Large intestine (tissue), 3 donors: Measurements from ENCODE around the gene VPS51. TPM values are rescaled to one million over a fixed set of nuclear protein-coding genes. Genes with fewer than 3 reads are reported as not detected.

Source experiments
- DNase-seq, 2 donors: peaks; one replicate each; pipeline versions ENCODE4 v3.0.0 to v3.0.0-alpha.2; 2013
- H3K27ac ChIP-seq: one replicate; pipeline ENCODE4 v1.5.1; 2013; ENCODE audit warnings: low read length
- H3K27me3 ChIP-seq: 2 replicates; pipeline ENCODE4 v1.6.1; 2013; ENCODE audit warnings: low read length; ENCODE audit not compliant: control insufficient read depth, insufficient read depth
- H3K36me3 ChIP-seq: 2 replicates; pipeline ENCODE4 v1.6.1; 2013; ENCODE audit warnings: low read length; ENCODE audit not compliant: control insufficient read depth, insufficient read depth
- H3K4me1 ChIP-seq: one replicate; pipeline ENCODE4 v1.6.1; 2013; ENCODE audit warnings: low read length; ENCODE audit not compliant: control insufficient read depth, insufficient read depth
- H3K4me3 ChIP-seq: one replicate; pipeline ENCODE4 v1.5.1; 2013; ENCODE audit warnings: low read length
- H3K9me3 ChIP-seq: one replicate; pipeline ENCODE4 v1.6.1; 2013; ENCODE audit warnings: mild to moderate bottlenecking, low read depth, low read length, moderate library complexity; ENCODE audit not compliant: control insufficient read depth
- WGBS: methylation state at CpG from one replicate; pipeline ENCODE4 v1.1.5; 2013; ENCODE audit warnings: low lambda C conversion rate; ENCODE audit not compliant: insufficient coverage; 5-methylcytosine and 5-hydroxymethylcytosine counted together
- polyA plus RNA-seq: library from polyadenylated mRNA; unstranded; fragments of 120-200 nt; gene quantifications from one replicate; pipeline ENCODE4 v1.2.1, GENCODE V29; 2013

VPS51 gene
- polyA plus RNA-seq, 1 donor: 102 TPM

DNA sequence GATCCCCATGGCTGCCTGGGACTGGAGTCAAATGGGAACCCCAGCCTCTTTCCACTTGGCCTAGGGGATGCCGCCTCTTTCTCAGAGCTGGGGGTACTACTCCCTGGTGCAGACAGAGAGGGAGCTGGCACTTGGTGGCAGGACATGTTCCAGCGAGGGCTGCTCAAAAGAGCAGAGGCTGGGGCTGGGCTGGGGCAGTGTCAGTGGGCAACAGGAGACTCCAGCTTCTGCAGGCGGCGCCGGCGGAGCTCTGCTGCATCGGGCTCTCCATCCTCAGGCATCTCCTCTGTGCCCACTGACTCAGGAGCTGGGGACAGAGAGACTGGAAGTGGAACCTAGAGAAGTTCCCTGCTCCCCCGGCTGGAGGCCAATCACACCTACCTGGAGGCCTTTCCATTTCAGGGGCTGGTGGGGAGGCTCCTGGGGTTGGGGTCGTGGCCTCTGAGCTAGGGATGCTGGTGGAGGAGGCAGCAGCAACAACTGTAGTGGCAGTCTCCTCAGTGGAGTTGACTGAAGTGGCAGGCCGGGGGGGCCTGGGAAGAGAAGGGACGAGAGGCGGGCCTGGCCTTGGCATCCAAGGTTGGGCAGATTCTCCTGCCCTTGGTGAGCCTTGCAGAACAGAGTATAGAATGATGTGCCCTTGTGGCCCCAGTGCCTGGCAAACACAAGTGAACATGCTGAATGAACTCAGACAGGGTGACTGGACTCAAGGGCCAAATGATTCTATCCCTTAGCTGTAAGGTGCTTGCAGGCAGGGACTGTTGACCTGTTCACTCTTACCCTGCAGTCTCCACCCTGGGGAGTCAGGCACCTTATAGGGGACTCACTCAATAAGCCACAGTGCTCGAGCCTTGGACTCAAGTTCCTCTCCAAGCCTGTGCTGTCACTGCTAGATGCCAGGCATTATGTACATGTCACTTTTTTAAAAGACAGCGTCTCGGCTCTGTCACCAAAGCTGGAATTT is 32.5 kb downstream of the VPS51 start:
- Histone ChIP-seq H3K27ac (no peak overlapping the region), H3K4me1 (peaks cover 14% of the 10 kb centered on the region), H3K36me3 (peaks cover 88% of the 10 kb centered on the region), H3K9me3 (no peaks in the 10 kb centered on the region), H3K4me3 (no peak overlapping the region), H3K27me3 (no peaks in the 10 kb centered on the region)
- no peak for DNase-seq
- WGBS: no CpG with 5 or more reads among the region's 15 CpGs

DNA sequence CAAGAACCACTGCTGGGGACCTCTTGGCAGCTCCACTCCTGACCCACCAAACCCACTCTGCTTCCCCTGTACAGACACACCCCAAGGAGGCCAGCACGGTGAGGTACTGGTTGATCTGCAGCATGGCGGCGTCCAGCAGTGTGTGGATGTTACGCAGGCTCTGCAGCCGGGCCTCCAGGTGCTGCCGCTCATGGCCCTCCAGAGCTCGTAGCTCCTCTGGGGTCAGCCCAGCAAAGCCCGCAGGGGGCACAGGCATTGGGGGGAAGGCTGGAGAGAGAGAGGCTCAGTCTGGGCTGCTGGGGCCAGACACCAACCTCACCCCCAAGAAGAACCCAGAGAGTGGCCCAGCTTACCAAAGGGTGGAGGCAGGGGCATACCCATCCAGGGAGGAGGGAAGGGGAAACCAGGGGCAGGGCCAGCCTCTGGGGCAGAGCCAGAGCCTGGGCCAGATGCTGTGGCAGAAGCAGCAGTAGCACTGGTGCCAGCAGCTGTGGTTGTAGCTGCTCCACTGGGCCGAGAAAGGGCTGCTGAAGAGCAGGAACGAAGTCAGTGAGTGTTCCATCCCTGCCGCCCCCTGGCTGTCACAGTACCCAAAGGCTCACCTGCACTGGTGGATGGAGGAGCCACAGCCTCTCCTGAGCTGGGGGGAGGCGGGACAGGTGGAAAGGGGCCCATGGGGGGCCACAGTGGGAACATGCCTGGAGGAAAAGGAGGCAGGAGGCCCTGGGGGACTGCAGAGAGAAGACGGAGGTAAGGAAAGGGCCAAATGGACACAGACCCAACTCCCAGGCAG is 33.8 kb downstream of the VPS51 start:
- no peak overlapping the region for H3K27ac ChIP-seq
- H3K36me3 ChIP-seq: peaks cover 81% of the 10 kb centered on the region
- no CpG with 5 or more reads among the region's 13 CpGs for WGBS
- no peaks in the 10 kb centered on the region for H3K27me3 ChIP-seq
- H3K9me3 ChIP-seq: no peaks in the 10 kb centered on the region
- no peak overlapping the region for H3K4me3 ChIP-seq
- DNase-seq: no peak
- peaks cover 14% of the 10 kb centered on the region for H3K4me1 ChIP-seq

DNA sequence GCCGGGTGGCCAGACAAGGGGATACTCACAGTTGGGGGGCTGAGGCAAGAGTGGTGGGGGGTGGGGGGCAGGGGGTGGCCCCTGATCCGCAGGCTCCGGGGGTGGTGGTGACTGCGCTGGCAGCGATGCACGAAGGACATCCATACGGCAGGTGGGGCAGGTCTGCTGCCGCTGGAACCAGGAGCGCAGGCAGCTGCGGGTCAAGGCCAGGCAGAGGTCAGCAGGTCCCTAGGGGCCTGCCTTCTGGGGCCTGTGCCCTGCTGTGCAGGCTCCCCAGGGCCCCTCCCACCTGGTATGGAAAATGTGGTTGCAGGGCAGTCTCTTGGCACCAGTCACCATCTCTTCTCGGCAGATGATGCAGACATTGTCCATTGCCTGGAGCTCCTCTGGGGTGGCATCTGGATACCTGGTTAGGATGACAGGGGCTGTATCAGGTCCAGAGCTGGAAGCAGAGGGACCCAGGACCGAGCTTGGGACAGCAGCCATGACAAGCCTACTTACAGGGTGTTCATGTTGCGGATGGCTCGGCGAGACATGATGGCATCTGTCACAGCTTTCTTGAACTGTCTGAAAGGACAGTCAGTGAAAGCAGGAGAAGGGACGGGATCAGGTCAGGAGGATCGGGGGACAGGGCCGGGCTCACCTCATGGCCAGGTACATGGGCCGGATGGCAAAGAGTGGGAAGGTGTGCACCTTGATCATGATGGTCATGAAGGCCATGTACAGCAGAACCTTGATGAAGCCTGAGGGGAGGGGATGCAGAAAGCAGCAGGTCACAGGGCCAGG is 34.8 kb downstream of the VPS51 start:
- Histone ChIP-seq H3K27me3 (no peaks in the 10 kb centered on the region), H3K36me3 (peaks cover 71% of the 10 kb centered on the region), H3K4me3 (no peak overlapping the region), H3K27ac (no peak overlapping the region), H3K9me3 (no peaks in the 10 kb centered on the region), H3K4me1 (peaks cover 17% of the 10 kb centered on the region)
- no CpG with 5 or more reads among the region's 19 CpGs for WGBS
- DNase-seq: no peak

DNA sequence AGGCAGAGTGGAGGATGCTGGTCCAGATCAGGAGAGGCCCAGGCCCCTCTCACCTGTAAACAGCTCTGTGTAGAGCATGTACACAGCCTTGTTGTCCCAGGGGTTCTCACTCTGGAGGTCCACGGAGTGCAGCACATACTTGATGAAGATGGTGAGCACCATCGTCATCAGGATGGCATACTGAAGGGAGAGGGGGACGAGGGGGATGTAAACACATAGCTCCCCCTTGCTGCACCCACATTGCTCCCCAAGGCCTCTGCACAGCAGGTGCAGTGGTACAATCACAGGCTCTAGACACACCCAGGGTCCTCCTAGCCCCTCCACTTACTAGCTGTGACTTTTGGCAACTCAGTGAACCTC is 35.4 kb downstream of the VPS51 start:
- Histone ChIP-seq H3K9me3 (no peaks in the 10 kb centered on the region), H3K4me1 (peaks cover 22% of the 10 kb centered on the region), H3K36me3 (peaks cover 66% of the 10 kb centered on the region), H3K4me3 (no peak overlapping the region), H3K27ac (no peak overlapping the region), H3K27me3 (no peaks in the 10 kb centered on the region)
- WGBS: no CpG with 5 or more reads among the region's 3 CpGs
- no peak for DNase-seq

DNA sequence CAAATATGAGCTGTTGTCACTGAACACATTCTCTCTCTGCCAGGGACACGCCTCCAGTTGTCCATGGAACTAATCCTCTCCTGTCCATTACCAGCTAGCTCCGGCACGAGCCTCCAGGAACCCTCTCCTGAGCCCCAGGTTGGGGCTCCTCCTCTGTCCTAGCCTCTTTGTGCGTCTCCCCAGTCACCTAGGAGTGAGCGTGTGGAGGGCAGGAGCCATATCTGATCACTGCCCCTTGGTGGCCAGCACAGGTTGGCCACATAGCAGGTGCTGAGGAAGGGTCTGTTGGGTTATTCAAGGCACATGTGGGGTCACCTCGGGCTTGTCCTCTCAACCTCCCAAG is 35.9 kb downstream of the VPS51 start:
- H3K36me3 ChIP-seq: peaks cover 61% of the 10 kb centered on the region

DNA sequence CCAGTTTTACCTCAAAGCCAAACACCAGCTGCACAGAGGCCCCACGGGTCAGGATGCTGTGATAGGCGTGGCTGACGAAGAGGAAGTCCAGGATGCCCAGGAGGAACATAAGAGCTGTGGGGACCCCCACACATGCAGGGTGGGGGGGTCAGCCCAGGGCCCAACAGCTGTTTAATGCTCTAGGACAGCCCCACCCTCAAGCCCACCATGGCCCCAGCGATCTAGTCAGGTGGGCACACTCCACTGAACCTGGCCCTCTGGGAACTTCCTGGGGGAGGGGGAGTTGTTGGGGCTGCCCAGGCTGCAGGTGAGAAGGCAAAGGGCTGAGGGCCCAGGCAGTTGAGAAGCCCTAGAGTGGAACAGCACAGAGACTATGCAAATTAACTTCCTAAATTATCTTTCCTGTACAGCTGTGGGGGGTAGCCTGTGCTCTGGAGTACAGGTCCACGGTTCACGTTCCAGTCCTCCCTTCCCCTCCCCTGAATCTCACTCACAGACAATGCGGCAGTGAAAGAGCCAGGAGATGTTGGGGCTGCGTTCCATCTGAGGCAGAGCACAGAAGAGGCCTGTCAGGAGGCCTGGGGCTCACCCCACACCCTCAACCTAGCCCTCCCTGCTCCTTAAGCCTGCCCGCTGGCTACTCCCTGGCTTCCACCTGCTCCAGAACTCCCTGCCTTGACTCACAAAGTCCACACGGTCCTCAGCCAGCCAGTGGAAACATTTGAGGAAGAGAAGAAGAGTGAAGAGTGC is 36.4 kb downstream of the VPS51 start:
- DNase-seq: no peak
- no peak overlapping the region for H3K27ac ChIP-seq
- H3K9me3 ChIP-seq: no peaks in the 10 kb centered on the region
- peaks cover 55% of the 10 kb centered on the region for H3K36me3 ChIP-seq
- no CpG with 5 or more reads among the region's 10 CpGs for WGBS
- no peaks in the 10 kb centered on the region for H3K27me3 ChIP-seq
- no peak overlapping the region for H3K4me3 ChIP-seq
- peaks cover 22% of the 10 kb centered on the region for H3K4me1 ChIP-seq

More for the DNA sequence above, 35.9 kb downstream of the VPS51 start:
- no peaks in the 10 kb centered on the region for H3K27me3 ChIP-seq
- WGBS: no CpG with 5 or more reads among the region's 6 CpGs
- H3K4me3 ChIP-seq: no peak overlapping the region
- no peak overlapping the region for H3K27ac ChIP-seq
- H3K9me3 ChIP-seq: no peaks in the 10 kb centered on the region
- DNase-seq: no peak
- H3K4me1 ChIP-seq: peaks cover 22% of the 10 kb centered on the region

DNA sequence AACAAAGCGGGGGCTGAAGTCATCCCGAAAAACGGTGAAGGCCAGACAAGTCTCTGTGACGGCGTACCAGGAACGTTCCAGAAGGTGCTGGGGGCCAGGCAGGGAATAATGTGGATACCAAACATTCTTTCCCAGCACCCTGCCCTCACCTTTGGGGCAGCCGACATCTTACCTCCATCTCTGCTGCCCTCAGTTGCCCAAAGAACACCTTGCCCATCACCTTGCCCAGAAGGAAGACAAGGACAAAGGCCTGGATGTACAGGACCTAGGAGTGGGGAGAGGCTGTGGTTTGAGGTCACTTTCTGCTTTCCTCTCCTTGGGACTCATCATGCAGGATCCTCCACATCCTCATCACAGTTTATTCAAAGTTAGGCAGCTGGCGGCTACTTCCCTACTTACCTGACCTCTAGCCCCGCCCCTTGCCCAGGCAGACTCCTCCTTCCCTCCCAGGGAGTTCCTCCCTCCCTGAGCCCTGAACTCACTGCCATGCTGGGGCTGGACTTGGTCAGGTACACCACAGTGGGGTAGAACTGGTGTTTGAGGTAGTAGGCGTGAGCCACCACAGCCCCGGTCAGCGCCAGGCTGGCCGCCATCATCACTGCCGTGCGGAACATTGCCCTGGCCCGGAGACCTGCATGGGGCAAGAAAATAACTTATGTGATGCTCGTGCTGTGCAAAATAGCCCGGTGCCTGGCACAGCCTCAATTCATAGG is 37.1 kb downstream of the VPS51 start:
- peak; percentile 54 to 76 for DNase-seq
- WGBS: 94% methylated on average over 3 of the region's 18 CpGs
- Histone ChIP-seq H3K4me3 (peak overlapping the region; percentile 99), H3K27me3 (no peaks in the 10 kb centered on the region), H3K27ac (peak overlapping the region; percentile 96), H3K9me3 (no peaks in the 10 kb centered on the region), H3K36me3 (peaks cover 48% of the 10 kb centered on the region), H3K4me1 (peaks cover 22% of the 10 kb centered on the region)

DNA sequence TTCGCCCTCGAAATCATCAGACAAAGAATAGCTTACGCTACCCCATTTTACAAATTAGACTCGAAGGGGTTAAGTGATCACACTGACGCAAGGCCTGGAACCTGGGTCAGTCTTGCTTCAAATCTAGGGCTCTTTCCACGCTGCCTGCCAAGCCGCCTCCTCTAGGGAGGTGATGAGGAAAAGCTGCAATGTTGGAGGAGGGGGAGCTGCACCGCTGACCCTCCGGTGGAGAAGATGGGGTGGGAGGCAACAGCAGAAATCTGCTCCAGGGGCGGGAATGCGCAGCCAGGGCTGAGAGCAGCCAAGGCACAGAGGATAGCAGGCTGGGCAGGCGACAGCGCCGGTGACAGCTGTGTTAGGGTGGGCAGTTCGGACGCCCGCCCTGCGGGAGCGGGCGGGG is 37.7 kb downstream of the VPS51 start:
- Histone ChIP-seq H3K36me3 (peaks cover 43% of the 10 kb centered on the region), H3K27me3 (no peaks in the 10 kb centered on the region), H3K4me3 (peak overlapping the region; percentile 99), H3K9me3 (no peaks in the 10 kb centered on the region), H3K27ac (peak overlapping the region; percentile 96), H3K4me1 (peaks cover 22% of the 10 kb centered on the region)
- no peak for DNase-seq
- WGBS: no CpG with 5 or more reads among the region's 20 CpGs

DNA sequence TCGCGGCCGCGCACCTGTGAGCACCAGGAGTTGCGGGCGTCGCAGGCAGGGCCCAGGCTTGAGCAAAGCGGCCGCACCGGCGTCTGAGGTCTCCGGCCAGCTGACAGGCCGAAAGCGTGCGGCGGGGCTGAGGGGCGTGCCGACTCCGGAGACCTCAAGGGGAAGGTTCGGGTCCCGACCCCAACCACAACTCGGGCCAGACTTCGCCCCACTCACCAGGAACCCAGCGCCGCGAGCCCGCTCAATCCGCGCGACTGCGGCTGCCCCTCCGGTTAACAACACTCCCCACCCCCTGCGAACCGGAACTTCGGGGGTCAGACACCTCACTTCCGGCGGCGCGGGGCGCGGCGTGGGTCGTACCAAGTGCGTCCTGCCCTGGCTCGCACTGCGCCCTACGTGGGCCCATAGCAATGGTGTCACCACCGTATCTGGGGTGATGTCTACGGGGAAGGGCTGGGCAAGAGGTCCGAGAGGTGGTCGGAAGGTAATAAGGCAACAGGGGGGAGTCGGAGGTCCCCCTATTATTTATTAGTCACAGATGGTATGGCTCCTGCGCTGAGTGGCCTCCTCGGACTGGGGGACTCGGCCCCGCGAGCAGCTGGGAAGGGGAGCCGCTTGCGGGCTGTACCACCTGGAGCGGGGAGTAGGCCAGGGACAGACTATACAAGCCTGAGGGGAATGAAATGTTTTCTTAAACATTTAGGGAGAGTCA is 38.4 kb downstream of the VPS51 start, which contains the start of gene SYVN1:
TSS of gene SYVN1 (minus strand) at position 280 of the 712 bp plus-strand sequence. CDS start 918 bp downstream, outside the sequence.
- DNase-seq: peak; percentile 88 to 98
- Histone ChIP-seq H3K9me3 (no peaks in the 10 kb centered on the region), H3K27me3 (no peaks in the 10 kb centered on the region), H3K36me3 (peaks cover 36% of the 10 kb centered on the region), H3K4me1 (peaks cover 22% of the 10 kb centered on the region), H3K27ac (peak within 1 kb of the TSS; percentile 96), H3K4me3 (peak within 1 kb of the TSS; percentile 99)
- WGBS: no CpG with 5 or more reads among the region's 60 CpGs
